HEK293 (cell line): ENCODE measurements around the gene SMIM24.

ENCODE experiments used
- ATF2 ChIP-seq: fragments of 450-650 bp; formaldehyde crosslinking; IDR thresholded peaks from 2 replicates; pipeline ENCODE4 v1.5.1; 2016; ENCODE audit warnings: missing biosample characterization, missing genetic modification characterization, low read depth
- KLF9 ChIP-seq: fragments of 450-650 bp; formaldehyde crosslinking; IDR thresholded peaks from 2 replicates; pipeline ENCODE4 v1.5.1; 2016; ENCODE audit warnings: missing biosample characterization, missing genetic modification characterization, low read depth
- OSR2 ChIP-seq: fragments of 450-650 bp; formaldehyde crosslinking; IDR thresholded peaks from 2 replicates; pipeline ENCODE4 v1.5.1; 2016; ENCODE audit warnings: missing biosample characterization, missing genetic modification characterization
- TCF7L2 ChIP-seq: IDR thresholded peaks from 2 replicates; pipeline ENCODE4 v1.6.1; 2011; ENCODE audit warnings: low read depth, mild to moderate bottlenecking, inconsistent platforms, low read length, moderate library complexity, borderline replicate concordance
- ZNF202 ChIP-seq: fragments of 450-650 bp; formaldehyde crosslinking; IDR thresholded peaks from 2 replicates; pipeline ENCODE4 v1.5.1; 2016; ENCODE audit warnings: missing biosample characterization, missing genetic modification characterization, borderline replicate concordance
- ZNF214 ChIP-seq: fragments of 450-650 bp; formaldehyde crosslinking; IDR thresholded peaks from 2 replicates; pipeline ENCODE4 v1.5.1; 2017; ENCODE audit warnings: missing biosample characterization, mild to moderate bottlenecking, missing genetic modification characterization, borderline replicate concordance
- ZNF274 ChIP-seq, 2 experiments: fragments of 200-500 bp in 1 of 2; fragments of 450-650 bp in 1 of 2; sonication (Bioruptor generic) in 1 of 2; formaldehyde crosslinking in 1 of 2; IDR thresholded peaks; 2 replicates each; pipeline versions ENCODE4 v1.5.1 to v1.6.1; 2014 to 2016; ENCODE audit warnings: borderline replicate concordance in 1 of 2, inconsistent platforms in 1 of 2, low read length in 1 of 2, missing biosample characterization in 1 of 2, missing genetic modification characterization in 1 of 2
- ZNF311 ChIP-seq: fragments of 450-650 bp; formaldehyde crosslinking; IDR thresholded peaks from 2 replicates; pipeline ENCODE4 v1.5.1; 2017; ENCODE audit warnings: missing biosample characterization, missing genetic modification characterization, borderline replicate concordance
- TF ChIP-seq, protein P1 (sequence below): fragments of 450-650 bp; formaldehyde crosslinking; IDR thresholded peaks from 2 replicates; pipeline ENCODE4 v1.5.1; 2016; ENCODE audit warnings: missing biosample characterization, missing genetic modification characterization

DNA sequence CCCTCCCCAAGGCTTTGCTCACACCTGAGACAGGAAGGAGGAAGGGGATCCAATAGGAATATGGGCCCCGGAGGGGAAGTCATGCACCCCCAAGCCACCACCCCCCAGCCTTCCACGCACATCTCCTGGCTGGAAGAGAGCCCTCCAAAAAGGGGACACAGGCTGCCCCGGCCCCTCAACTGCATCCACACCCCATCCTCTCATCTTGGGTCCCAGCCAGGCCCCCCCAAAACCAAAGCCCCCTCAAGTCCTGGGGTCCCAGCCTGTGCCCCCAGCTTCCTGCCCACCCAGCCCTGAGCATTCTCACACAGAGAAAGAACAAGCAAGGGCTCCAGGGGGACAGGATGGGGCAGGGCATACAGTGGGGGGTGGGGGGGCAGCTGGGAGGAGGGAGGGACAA lies 12.1 kb downstream of the SMIM24 start:
- no peak for TF ChIP-seq OSR2 (tag by site-specific recombination)
- TF ChIP-seq ZNF274 (IDR thresholded peaks at IDR 0.05; ENCODE audit: low read length): no peak
- TF ChIP-seq ZNF274 (tag by site-specific recombination; IDR thresholded peaks at IDR 0.05; ENCODE audit: borderline replicate concordance): no peak
- no peak for TF ChIP-seq TCF7L2
- TF ChIP-seq ZNF202 (tag by site-specific recombination): no peak
- TF ChIP-seq, protein P1, sequence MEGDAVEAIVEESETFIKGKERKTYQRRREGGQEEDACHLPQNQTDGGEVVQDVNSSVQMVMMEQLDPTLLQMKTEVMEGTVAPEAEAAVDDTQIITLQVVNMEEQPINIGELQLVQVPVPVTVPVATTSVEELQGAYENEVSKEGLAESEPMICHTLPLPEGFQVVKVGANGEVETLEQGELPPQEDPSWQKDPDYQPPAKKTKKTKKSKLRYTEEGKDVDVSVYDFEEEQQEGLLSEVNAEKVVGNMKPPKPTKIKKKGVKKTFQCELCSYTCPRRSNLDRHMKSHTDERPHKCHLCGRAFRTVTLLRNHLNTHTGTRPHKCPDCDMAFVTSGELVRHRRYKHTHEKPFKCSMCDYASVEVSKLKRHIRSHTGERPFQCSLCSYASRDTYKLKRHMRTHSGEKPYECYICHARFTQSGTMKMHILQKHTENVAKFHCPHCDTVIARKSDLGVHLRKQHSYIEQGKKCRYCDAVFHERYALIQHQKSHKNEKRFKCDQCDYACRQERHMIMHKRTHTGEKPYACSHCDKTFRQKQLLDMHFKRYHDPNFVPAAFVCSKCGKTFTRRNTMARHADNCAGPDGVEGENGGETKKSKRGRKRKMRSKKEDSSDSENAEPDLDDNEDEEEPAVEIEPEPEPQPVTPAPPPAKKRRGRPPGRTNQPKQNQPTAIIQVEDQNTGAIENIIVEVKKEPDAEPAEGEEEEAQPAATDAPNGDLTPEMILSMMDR (tag by site-specific recombination): no peak
- TF ChIP-seq ATF2: no peak
- no peak for TF ChIP-seq KLF9
- no peak for TF ChIP-seq ZNF311 (tag by site-specific recombination)
- TF ChIP-seq ZNF214 (tag by site-specific recombination): no peak
